Fibroblast of mammary gland (primary cell): Measurements from ENCODE around the gene RELL2.
A peak's percentile ranks its signal among the peaks of the same experiment; 100 is the strongest.

ENCODE experiments used
- DNase-seq: peaks from one replicate; pipeline ENCODE4 v3.0.0-alpha.2; 2010; ENCODE audit warnings: low read depth
- H3K4me3 ChIP-seq: 2 replicates; pipeline ENCODE4 v1.5.1; 2011; ENCODE audit warnings: low read depth, mild to moderate bottlenecking, low read length, moderate library complexity; ENCODE audit not compliant: control insufficient read depth
- TF ChIP-seq, protein P1 (sequence below): conservative IDR thresholded peaks from 2 replicates; pipeline ENCODE4 v1.5.1; 2011; ENCODE audit warnings: low read depth, low read length, inconsistent platforms; ENCODE audit not compliant: control insufficient read depth, insufficient read depth

Gene RELL2

DNA sequence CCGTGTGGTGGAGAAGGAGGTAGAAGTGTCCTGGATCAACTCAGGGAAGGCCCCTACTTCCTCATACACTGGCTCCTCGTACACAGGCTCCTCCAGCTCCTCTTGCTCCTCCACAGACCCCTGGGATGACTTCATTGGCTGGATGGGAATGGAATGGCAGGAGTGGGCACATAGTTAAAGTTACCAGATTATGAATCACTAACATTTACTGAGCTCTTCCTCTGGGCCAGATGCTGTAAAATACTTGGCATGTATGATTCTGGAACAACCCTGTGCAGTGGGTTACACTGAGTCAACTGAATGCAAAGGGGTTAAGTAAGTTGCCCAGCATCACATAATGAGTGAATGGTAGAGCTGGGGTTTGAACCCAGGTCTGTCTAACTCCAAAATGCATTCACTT lies 17.5 kb downstream of the RELL2 start:
- TF ChIP-seq, protein P1, sequence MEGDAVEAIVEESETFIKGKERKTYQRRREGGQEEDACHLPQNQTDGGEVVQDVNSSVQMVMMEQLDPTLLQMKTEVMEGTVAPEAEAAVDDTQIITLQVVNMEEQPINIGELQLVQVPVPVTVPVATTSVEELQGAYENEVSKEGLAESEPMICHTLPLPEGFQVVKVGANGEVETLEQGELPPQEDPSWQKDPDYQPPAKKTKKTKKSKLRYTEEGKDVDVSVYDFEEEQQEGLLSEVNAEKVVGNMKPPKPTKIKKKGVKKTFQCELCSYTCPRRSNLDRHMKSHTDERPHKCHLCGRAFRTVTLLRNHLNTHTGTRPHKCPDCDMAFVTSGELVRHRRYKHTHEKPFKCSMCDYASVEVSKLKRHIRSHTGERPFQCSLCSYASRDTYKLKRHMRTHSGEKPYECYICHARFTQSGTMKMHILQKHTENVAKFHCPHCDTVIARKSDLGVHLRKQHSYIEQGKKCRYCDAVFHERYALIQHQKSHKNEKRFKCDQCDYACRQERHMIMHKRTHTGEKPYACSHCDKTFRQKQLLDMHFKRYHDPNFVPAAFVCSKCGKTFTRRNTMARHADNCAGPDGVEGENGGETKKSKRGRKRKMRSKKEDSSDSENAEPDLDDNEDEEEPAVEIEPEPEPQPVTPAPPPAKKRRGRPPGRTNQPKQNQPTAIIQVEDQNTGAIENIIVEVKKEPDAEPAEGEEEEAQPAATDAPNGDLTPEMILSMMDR = no peak
- peak; percentile 81 for DNase-seq
- no peak overlapping the region for H3K4me3 ChIP-seq

DNA sequence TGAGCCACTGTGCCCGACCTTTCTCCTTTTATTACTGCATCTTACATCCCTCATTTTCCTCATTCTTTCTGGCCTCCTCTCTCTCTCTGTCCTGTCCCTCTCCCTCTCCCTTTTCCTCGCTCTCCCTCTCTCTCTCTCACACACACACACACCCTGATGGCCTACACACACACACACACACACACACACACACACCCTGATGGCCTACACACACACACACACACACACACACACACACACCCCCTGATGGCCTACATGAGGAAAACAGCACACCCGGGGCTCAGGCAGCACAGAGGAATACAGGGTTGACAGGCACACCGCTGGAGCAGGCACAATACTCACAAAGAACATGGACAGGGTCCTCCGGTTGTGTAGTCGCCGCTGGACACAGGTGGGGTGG lies 18.2 kb downstream of the RELL2 start:
- no peak for DNase-seq
- TF ChIP-seq, protein P1 = no peak
- H3K4me3 ChIP-seq = no peak overlapping the region

DNA sequence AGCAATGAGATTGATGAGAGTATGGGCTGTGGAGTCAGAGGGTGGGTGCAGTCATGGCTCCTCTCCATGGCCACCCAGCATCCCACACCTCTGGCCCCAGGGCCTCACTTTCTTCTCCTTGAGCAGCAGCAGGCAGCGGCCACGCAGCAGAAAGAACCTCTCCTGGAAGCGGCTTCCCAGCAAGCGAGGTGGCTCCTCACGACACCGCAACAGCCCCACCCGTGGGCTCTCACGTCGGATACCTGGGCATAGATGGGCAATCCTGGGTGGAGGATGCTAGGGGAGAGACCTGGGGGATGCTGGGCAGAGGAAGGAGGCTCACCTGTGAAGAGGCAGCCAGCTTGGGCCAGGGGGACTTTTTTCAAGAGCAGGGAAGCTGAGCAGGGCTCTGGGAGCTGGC lies 19.6 kb downstream of the RELL2 start:
- TF ChIP-seq, protein P1 = no peak
- DNase-seq = no peak
- H3K4me3 ChIP-seq = no peak overlapping the region

DNA sequence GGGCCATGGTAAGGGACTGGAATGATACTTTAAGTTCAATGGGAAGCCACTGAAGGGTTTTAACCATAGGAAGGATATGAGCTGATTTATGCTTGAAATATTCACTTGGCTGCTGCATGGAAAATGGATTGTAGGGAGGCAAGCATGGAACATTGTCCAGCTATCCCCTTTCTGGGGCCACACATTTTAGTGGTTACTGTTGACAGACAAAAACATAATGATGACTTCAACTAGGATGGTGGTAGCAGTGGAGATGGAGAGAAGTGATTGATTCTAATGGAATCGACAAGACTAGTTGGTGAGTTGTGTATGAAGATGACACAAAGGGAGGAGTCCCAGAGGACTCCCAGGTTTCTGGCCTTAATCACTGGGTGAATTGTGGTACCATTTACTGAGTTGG lies 20.6 kb downstream of the RELL2 start:
- H3K4me3 ChIP-seq = no peak overlapping the region
- TF ChIP-seq, protein P1 = no peak
- DNase-seq = no peak

DNA sequence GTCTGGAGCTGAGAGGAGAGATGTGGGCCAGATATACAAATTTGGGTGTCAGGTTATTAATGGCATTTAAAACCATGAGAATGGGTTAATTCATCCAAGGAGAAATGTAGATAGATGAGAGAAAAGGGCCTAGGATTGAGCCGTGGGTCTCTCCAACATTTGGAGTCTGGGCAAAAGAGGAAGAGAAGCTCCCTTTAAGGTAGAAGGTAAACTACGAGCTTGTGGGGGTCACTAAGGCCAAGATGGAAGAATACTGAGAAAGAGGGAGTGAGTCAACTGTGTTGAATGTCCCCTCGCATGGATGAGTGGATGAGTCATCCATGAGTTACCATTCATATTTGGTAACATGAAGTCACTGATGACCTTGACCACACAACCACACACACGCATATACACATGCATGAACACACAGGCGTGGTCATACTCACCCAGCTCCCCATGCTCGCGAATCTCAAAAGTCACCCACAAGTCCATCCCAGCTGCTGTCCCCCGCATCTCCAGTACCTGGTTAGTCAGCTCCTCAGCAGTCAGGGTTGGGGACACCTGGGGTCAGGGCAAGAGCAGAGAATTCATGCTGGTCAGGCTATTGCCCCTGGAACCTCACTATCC lies 21.2 kb downstream of the RELL2 start:
- no peak overlapping the region for H3K4me3 ChIP-seq
- peak; percentile 98 for DNase-seq
- TF ChIP-seq, protein P1 = no peak

DNA sequence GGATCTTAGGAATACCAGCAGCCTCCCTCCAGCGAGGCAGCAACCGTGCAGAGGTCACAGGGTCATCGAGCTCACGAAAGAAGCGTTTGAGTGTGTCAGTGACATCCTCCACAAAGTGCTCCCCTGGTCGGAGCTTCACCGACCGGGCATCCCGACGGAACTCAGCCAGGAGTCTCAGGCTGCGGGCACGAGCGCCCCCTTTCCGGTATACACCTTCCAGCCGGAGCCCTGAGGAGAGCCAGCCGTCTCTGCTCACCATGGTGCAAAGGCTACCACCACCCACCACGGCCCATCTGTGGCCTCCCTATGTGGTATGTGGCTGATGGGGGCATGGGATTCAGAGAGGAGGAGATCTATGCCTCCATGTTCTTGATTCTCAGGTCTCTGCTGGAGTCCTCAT lies 25.2 kb downstream of the RELL2 start:
- H3K4me3 ChIP-seq = no peak overlapping the region
- TF ChIP-seq, protein P1 = no peak
- no peak for DNase-seq

DNA sequence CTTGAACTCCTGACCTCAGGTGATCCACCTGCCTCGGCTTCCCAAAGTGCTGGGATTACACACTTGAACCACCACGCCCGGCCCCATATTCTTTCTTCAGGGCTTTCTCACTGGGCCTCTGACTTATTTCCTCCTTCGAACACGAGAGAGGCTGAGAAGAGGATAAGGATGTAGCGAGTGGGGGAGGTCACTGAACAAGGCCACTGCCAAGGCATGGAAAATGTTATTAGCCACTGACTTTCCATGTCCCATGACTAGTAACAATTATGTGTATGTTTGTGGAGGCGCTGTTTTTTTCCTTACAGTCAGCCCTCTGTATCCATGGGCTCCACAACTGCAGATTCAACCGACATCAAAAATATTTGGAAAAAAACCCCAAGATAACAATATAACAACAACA lies 26.7 kb downstream of the RELL2 start:
- H3K4me3 ChIP-seq = no peak overlapping the region
- no peak for DNase-seq
- TF ChIP-seq, protein P1 = no peak
